Stimulated activated memory B cell treated with anti-CD40 and anti-IgM and Interleukin-4, amounts not matched to agents 10 μg/mL and 1 μg/mL and 100 μg/mL, for 72 hours (primary cell): ENCODE results near the gene CAGE1.
"Not testable (repeated sequence)": the region's sequence is repeated elsewhere in the genome, so short reads cannot be mapped to it uniquely, and the experiment has no call there.

Source experiments
- ATAC-seq: fragments of 150-1000 bp; cut with Tn5 transposase; 2 replicates; pipeline ENCODE4 v1.10.0; 2021
- H3K27ac Mint-ChIP-seq: one replicate; pipeline ENCODE4 v1.8.0; 2022; ENCODE audit warnings: mild to moderate bottlenecking, mixed read lengths
- H3K27me3 Mint-ChIP-seq: one replicate; pipeline ENCODE4 v1.8.0; 2022; ENCODE audit warnings: mixed read lengths
- H3K36me3 Mint-ChIP-seq: one replicate; pipeline ENCODE4 v1.8.0; 2022; ENCODE audit warnings: mixed read lengths
- H3K4me1 Mint-ChIP-seq: one replicate; pipeline ENCODE4 v1.8.0; 2022; ENCODE audit warnings: mixed read lengths
- H3K4me3 Mint-ChIP-seq: one replicate; pipeline ENCODE4 v1.8.0; 2022; ENCODE audit warnings: mild to moderate bottlenecking, moderate library complexity, mixed read lengths
- H3K9me3 Mint-ChIP-seq: one replicate; pipeline ENCODE4 v1.8.0; 2022; ENCODE audit warnings: mixed read lengths

Gene CAGE1

GRCh38 chr6:7378740-7379139 is 10.8 kb downstream of the CAGE1 start:
- no peak for ATAC-seq
- Mint-ChIP-seq H3K36me3 (no peaks in the 10 kb centered on the region), H3K27me3 (peaks cover 16% of the 10 kb centered on the region), H3K4me3 (no peak overlapping the region), H3K27ac (no peak overlapping the region), H3K4me1 (peaks cover 4% of the 10 kb centered on the region), H3K9me3 (no peaks in the 10 kb centered on the region)

- Mint-ChIP-seq H3K4me3 (no peak overlapping the region), H3K36me3 (no peaks in the 10 kb centered on the region), H3K27me3 (peaks cover 16% of the 10 kb centered on the region), H3K27ac (no peak overlapping the region), H3K4me1 (peaks cover 10% of the 10 kb centered on the region), H3K9me3 (no peaks in the 10 kb centered on the region)
- no peak for ATAC-seq
Measured at GRCh38 chr6:7377961-7378360, 11.6 kb downstream of the CAGE1 start.

GRCh38 chr6:7373739-7374138 is 15.8 kb downstream of the CAGE1 start:
- H3K4me1 Mint-ChIP-seq, result peaks cover 10% of the 10 kb centered on the region
- no peaks in the 10 kb centered on the region for H3K9me3 Mint-ChIP-seq
- no peak overlapping the region for H3K4me3 Mint-ChIP-seq
- H3K36me3 Mint-ChIP-seq, result no peaks in the 10 kb centered on the region
- no peak overlapping the region for H3K27ac Mint-ChIP-seq
- no peak for ATAC-seq
- H3K27me3 Mint-ChIP-seq, result peaks cover 16% of the 10 kb centered on the region

GRCh38 chr6:7367408-7367807 is 22.1 kb downstream of the CAGE1 start:
- H3K4me3 Mint-ChIP-seq, result no peak overlapping the region
- no peaks in the 10 kb centered on the region for H3K9me3 Mint-ChIP-seq
- no peaks in the 10 kb centered on the region for H3K4me1 Mint-ChIP-seq
- no peak for ATAC-seq
- H3K27ac Mint-ChIP-seq, result no peak overlapping the region
- no peaks in the 10 kb centered on the region for H3K36me3 Mint-ChIP-seq
- H3K27me3 Mint-ChIP-seq, result peaks cover 11% of the 10 kb centered on the region

GRCh38 chr6:7351916-7352315 is 37.6 kb downstream of the CAGE1 start:
- H3K4me3 Mint-ChIP-seq, H3K4me1 Mint-ChIP-seq, H3K9me3 Mint-ChIP-seq, H3K27ac Mint-ChIP-seq, H3K36me3 Mint-ChIP-seq, ATAC-seq: not testable (repeated sequence)
- peaks cover 30% of the 10 kb centered on the region for H3K27me3 Mint-ChIP-seq

- H3K4me3 Mint-ChIP-seq, H3K27ac Mint-ChIP-seq, H3K4me1 Mint-ChIP-seq, H3K9me3 Mint-ChIP-seq, H3K36me3 Mint-ChIP-seq, ATAC-seq: not testable (repeated sequence)
- peaks cover 30% of the 10 kb centered on the region for H3K27me3 Mint-ChIP-seq
Measured at GRCh38 chr6:7350591-7350990, 39.0 kb downstream of the CAGE1 start.

GRCh38 chr6:7347551-7347997 is 42.0 kb downstream of the CAGE1 start:
- not testable (repeated sequence) for H3K9me3 Mint-ChIP-seq, H3K36me3 Mint-ChIP-seq, H3K4me3 Mint-ChIP-seq, H3K4me1 Mint-ChIP-seq, ATAC-seq, H3K27ac Mint-ChIP-seq
- H3K27me3 Mint-ChIP-seq, result peaks cover 44% of the 10 kb centered on the region

GRCh38 chr6:7344773-7345450 is 44.6 kb downstream of the CAGE1 start:
- not testable (repeated sequence) for H3K36me3 Mint-ChIP-seq, H3K27ac Mint-ChIP-seq, H3K9me3 Mint-ChIP-seq, H3K4me1 Mint-ChIP-seq, ATAC-seq, H3K4me3 Mint-ChIP-seq
- H3K27me3 Mint-ChIP-seq, result peaks cover 51% of the 10 kb centered on the region

GRCh38 chr6:7343546-7344475 is 45.7 kb downstream of the CAGE1 start:
- no peaks in the 10 kb centered on the region for H3K4me1 Mint-ChIP-seq
- H3K4me3 Mint-ChIP-seq, result no peak overlapping the region
- H3K36me3 Mint-ChIP-seq, result peaks cover 6% of the 10 kb centered on the region
- H3K27ac Mint-ChIP-seq, result no peak overlapping the region
- peaks cover 46% of the 10 kb centered on the region for H3K27me3 Mint-ChIP-seq
- no peak for ATAC-seq
- no peaks in the 10 kb centered on the region for H3K9me3 Mint-ChIP-seq

GRCh38 chr6:7341989-7342742 is 47.4 kb downstream of the CAGE1 start:
- Mint-ChIP-seq H3K27ac (no peak overlapping the region), H3K4me1 (no peaks in the 10 kb centered on the region), H3K4me3 (no peak overlapping the region)

GRCh38 chr6:7341271-7341670 is 48.3 kb downstream of the CAGE1 start:
- no peak overlapping the region for H3K4me3 Mint-ChIP-seq
- H3K27me3 Mint-ChIP-seq, result peaks cover 35% of the 10 kb centered on the region
- H3K27ac Mint-ChIP-seq, result no peak overlapping the region
- H3K4me1 Mint-ChIP-seq, result no peaks in the 10 kb centered on the region
- no peak for ATAC-seq
- H3K36me3 Mint-ChIP-seq, result no peaks in the 10 kb centered on the region
- H3K9me3 Mint-ChIP-seq, result no peaks in the 10 kb centered on the region

More at GRCh38 chr6:7341989-7342742, 47.4 kb downstream of the CAGE1 start:
- H3K27me3 Mint-ChIP-seq, result peaks cover 35% of the 10 kb centered on the region
- H3K36me3 Mint-ChIP-seq, result no peaks in the 10 kb centered on the region
- no peak for ATAC-seq
- H3K9me3 Mint-ChIP-seq, result no peaks in the 10 kb centered on the region

- H3K4me1 Mint-ChIP-seq, H3K4me3 Mint-ChIP-seq, H3K9me3 Mint-ChIP-seq, H3K27ac Mint-ChIP-seq, H3K36me3 Mint-ChIP-seq: not testable (repeated sequence)
- peaks cover 35% of the 10 kb centered on the region for H3K27me3 Mint-ChIP-seq
- ATAC-seq, result peak; percentile 34
Measured at GRCh38 chr6:7339007-7339732, 50.4 kb downstream of the CAGE1 start.

- Mint-ChIP-seq H3K4me3 (no peak overlapping the region), H3K9me3 (no peaks in the 10 kb centered on the region), H3K27me3 (peaks cover 26% of the 10 kb centered on the region), H3K36me3 (no peaks in the 10 kb centered on the region), H3K27ac (no peak overlapping the region), H3K4me1 (no peaks in the 10 kb centered on the region)
- no peak for ATAC-seq
Measured at GRCh38 chr6:7338031-7338430, 51.5 kb downstream of the CAGE1 start.

GRCh38 chr6:7335519-7335918 is 54.0 kb downstream of the CAGE1 start:
- H3K4me1 Mint-ChIP-seq, result no peaks in the 10 kb centered on the region
- ATAC-seq, result no peak
- no peak overlapping the region for H3K27ac Mint-ChIP-seq
- H3K9me3 Mint-ChIP-seq, result no peaks in the 10 kb centered on the region
- H3K27me3 Mint-ChIP-seq, result peaks cover 10% of the 10 kb centered on the region
- H3K36me3 Mint-ChIP-seq, result no peaks in the 10 kb centered on the region
- H3K4me3 Mint-ChIP-seq, result no peak overlapping the region

- no peaks in the 10 kb centered on the region for H3K4me1 Mint-ChIP-seq
- no peaks in the 10 kb centered on the region for H3K36me3 Mint-ChIP-seq
- no peaks in the 10 kb centered on the region for H3K9me3 Mint-ChIP-seq
- H3K27me3 Mint-ChIP-seq, result peaks cover 10% of the 10 kb centered on the region
- no peak overlapping the region for H3K4me3 Mint-ChIP-seq
- no peak for ATAC-seq
- no peak overlapping the region for H3K27ac Mint-ChIP-seq
Measured at GRCh38 chr6:7334685-7335084, 54.9 kb downstream of the CAGE1 start.
